Left ventricle myocardium inferior (tissue), 1 donor: ENCODE results near the gene HSD17B1. TPM values are rescaled to one million over a fixed set of nuclear protein-coding genes. Genes with fewer than 3 reads are reported as not detected.

Experiments
- DNase-seq: peaks from one replicate; pipeline ENCODE4 v3.0.0-alpha.2; 2020
- H3K27ac ChIP-seq: fragments of 200-600 bp; replicated peaks from 2 replicates; pipeline ENCODE4 v1.8.0; 2021
- H3K27me3 ChIP-seq: fragments of 200-600 bp; 2 replicates; pipeline ENCODE4 v1.8.0; 2021; ENCODE audit warnings: low read depth
- H3K36me3 ChIP-seq: fragments of 200-600 bp; 2 replicates; pipeline ENCODE4 v1.8.0; 2021
- H3K4me1 ChIP-seq: fragments of 200-600 bp; 2 replicates; pipeline ENCODE4 v1.8.0; 2021
- H3K4me3 ChIP-seq: fragments of 200-600 bp; 2 replicates; pipeline ENCODE4 v1.8.0; 2021; ENCODE audit warnings: mild to moderate bottlenecking, moderate library complexity
- H3K9me3 ChIP-seq: fragments of 200-600 bp; replicated peaks from 2 replicates; pipeline ENCODE4 v1.8.0; 2021
- intact Hi-C: fragments of 100-400 bp; cut with micrococcal nuclease; formaldehyde crosslinking; loops from one replicate; pipeline ENCODE4 v1.11.0; 2022
- total RNA-seq: library from RNA; stranded (reverse); fragmentation: NEBNext Ultra II Directional; extraction: Animal tissue kit (Norgen Biotek cat#: 25700); gene quantifications from one replicate; pipeline ENCODE4 v1.2.1, GENCODE V29; 2021
- TF ChIP-seq, protein P1 (sequence below): fragments of 200-600 bp; IDR thresholded peaks from 2 replicates; pipeline ENCODE4 v1.8.0; 2021; ENCODE audit warnings: antibody characterized with exemption, mild to moderate bottlenecking, borderline replicate concordance
- donor health status: DM: no; HTN: yes; CAD: no; lungs with severe emphysema.

The HSD17B1 gene
- total RNA-seq, 1 donor from 2014 or later = 0.99 TPM

DNA sequence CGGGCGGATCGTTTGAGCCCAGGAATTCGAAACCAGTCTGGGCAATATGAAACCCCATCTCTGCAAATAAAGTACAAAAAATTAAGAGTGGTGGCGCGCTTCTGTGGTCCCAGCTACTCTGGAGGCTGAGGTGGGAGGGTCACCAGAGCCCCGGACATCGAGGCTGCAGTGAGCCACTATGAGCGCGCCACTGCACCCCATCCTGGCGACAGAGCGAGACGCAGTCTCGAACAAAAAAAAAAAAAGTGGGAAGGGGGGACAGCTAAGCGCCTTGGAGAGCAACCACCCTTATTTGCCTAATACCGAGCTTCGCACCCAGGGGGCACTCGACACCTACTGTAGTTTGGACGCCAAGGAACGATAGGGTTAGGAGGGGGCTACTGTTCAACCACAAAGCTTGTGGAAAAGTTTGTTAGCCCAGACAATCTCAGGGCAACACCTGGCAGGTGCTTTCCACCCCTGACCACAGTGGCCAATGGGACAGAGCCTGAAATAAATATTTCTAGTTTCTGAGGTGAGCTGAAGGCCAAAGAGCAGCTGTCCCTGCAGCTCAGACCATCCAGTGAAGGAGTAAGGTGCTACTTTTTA, 25.7 kb downstream of the HSD17B1 start:
- Histone ChIP-seq H3K36me3 (peaks cover 55% of the 10 kb centered on the region), H3K9me3 (no peaks in the 10 kb centered on the region), H3K4me1 (peaks cover 30% of the 10 kb centered on the region), H3K27me3 (no peaks in the 10 kb centered on the region), H3K4me3 (peak overlapping the region; percentile 76), H3K27ac (peak overlapping the region; percentile 95)
- DNase-seq = peak; percentile 69
- intact Hi-C loops = no loop called here
- TF ChIP-seq, protein P1, sequence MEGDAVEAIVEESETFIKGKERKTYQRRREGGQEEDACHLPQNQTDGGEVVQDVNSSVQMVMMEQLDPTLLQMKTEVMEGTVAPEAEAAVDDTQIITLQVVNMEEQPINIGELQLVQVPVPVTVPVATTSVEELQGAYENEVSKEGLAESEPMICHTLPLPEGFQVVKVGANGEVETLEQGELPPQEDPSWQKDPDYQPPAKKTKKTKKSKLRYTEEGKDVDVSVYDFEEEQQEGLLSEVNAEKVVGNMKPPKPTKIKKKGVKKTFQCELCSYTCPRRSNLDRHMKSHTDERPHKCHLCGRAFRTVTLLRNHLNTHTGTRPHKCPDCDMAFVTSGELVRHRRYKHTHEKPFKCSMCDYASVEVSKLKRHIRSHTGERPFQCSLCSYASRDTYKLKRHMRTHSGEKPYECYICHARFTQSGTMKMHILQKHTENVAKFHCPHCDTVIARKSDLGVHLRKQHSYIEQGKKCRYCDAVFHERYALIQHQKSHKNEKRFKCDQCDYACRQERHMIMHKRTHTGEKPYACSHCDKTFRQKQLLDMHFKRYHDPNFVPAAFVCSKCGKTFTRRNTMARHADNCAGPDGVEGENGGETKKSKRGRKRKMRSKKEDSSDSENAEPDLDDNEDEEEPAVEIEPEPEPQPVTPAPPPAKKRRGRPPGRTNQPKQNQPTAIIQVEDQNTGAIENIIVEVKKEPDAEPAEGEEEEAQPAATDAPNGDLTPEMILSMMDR = peak; percentile 76

DNA sequence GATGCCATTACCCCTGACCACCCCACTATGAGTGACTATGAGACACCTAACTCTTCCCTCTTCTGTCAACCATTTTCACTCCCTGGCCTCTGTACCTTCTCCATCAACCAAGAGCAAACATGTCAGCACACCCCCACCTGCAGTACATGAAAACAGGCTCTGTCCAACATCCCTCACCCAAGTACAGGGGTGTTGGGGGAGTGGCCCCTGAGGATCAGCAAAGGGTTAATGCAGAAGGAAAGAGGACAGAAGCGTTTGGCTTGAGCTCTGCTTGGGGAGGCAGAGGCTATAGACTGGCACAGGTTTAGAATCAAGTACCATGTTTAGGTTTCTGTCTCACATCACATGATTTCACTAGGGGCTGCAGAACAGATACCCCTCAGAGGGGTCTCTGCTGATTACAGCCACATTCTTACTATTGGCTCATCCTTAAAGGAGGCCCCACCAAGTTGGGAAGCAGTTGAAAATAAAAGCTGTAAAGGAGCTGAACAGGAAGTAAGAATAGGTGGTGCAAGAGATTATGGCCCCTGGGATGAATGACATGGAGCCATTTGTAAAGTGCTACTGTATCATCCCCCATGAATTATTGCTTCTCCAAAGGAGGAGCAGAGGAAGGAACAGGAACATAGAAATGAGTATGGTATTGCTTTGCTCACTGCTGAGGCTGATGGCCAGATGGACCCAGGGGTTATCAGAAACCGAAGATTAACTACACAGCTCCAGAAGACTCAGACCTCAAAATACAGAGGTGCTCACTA, 27.2 kb downstream of the HSD17B1 start:
- TF ChIP-seq, protein P1 = no peak
- Histone ChIP-seq H3K27ac (no peak overlapping the region), H3K27me3 (no peaks in the 10 kb centered on the region), H3K4me1 (peaks cover 37% of the 10 kb centered on the region), H3K9me3 (no peaks in the 10 kb centered on the region), H3K4me3 (no peak overlapping the region), H3K36me3 (peaks cover 57% of the 10 kb centered on the region)
- no peak for DNase-seq
- intact Hi-C loops = no loop called here

DNA sequence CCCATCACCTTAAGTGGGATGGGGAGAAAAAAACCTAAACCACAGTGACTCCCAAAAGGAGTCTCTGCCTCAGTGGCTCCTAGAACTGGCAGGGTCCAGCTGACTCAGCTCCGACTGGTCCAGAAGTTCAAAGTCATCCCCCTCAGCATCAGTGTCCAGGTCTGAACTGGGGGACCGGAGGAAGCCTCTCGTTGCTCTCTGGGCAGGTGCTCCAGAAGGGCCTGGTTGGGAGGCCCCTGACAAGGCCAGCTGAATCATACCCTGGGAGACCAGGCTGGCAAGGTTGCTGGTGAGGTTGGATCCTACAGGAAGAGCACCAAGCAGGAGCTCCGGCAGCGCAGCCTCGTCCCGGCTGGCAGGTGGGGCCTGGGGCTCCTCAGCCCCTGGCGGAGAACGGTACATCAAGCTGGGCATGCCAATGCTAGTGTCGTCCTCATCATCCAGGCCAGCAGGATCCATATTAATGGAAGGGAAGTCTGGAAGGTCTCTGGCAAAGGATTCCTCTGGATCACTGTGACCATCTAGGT, 29.1 kb downstream of the HSD17B1 start:
- no peaks in the 10 kb centered on the region for H3K27me3 ChIP-seq
- TF ChIP-seq, protein P1 = no peak
- peaks cover 47% of the 10 kb centered on the region for H3K4me1 ChIP-seq
- DNase-seq = no peak
- H3K27ac ChIP-seq = no peak overlapping the region
- no peaks in the 10 kb centered on the region for H3K9me3 ChIP-seq
- H3K4me3 ChIP-seq = no peak overlapping the region
- intact Hi-C loops = no loop called here
- peaks cover 71% of the 10 kb centered on the region for H3K36me3 ChIP-seq

GRCh38 chr17:42584880-42585279, 32.2 kb downstream of the HSD17B1 start:
- peak overlapping the region; percentile 42 for H3K27ac ChIP-seq
- intact Hi-C loops = no loop called here
- H3K36me3 ChIP-seq = peaks cover 96% of the 10 kb centered on the region
- no peak for DNase-seq
- H3K4me1 ChIP-seq = peaks cover 39% of the 10 kb centered on the region
- TF ChIP-seq, protein P1 = no peak
- H3K4me3 ChIP-seq = no peak overlapping the region
- H3K9me3 ChIP-seq = no peaks in the 10 kb centered on the region
- H3K27me3 ChIP-seq = no peaks in the 10 kb centered on the region

DNA sequence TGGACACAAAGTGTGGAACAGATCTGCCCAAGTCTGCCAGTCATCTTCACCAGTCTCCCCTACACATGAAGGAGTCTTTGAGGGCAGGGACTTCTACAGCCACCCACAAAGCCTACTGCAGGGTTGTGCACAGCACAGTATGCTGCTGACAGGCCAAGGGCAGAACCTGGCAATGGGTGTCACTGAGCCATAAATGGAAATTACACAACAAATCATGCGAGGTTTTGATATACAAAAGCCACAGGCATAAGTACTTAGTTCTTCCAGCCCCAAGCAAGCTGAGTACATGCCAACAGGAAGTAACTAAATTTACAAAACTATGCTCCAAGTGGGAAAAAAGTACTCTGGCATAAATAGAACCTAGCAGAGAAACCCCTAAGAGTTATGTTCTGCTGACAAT, 32.6 kb downstream of the HSD17B1 start:
- peaks cover 96% of the 10 kb centered on the region for H3K36me3 ChIP-seq
- intact Hi-C loops = no loop called here
- H3K4me1 ChIP-seq = peaks cover 39% of the 10 kb centered on the region
- H3K9me3 ChIP-seq = no peaks in the 10 kb centered on the region
- TF ChIP-seq, protein P1 = no peak
- H3K27ac ChIP-seq = peak overlapping the region; percentile 42
- no peak for DNase-seq
- H3K27me3 ChIP-seq = no peaks in the 10 kb centered on the region
- H3K4me3 ChIP-seq = no peak overlapping the region
